IgD-negative memory B cell (primary cell): ENCODE measurements around the gene ZNF70. TPM values are rescaled to one million over a fixed set of nuclear protein-coding genes. Genes with fewer than 3 reads are reported as not detected.

ENCODE experiments used
- H3K27ac Mint-ChIP-seq, 3 donors: one replicate each; pipeline ENCODE4 v1.8.0; 2020 to 2022; ENCODE audit warnings: mild to moderate bottlenecking in 3 of 3, mixed read lengths in 3 of 3, moderate library complexity in 1 of 3
- H3K27me3 Mint-ChIP-seq: one replicate; pipeline ENCODE4 v1.8.0; 2021; ENCODE audit warnings: mixed read lengths
- H3K36me3 Mint-ChIP-seq: one replicate; pipeline ENCODE4 v1.8.0; 2020; ENCODE audit warnings: mild to moderate bottlenecking, mixed read lengths
- H3K4me1 Mint-ChIP-seq, 3 donors: one replicate each; pipeline ENCODE4 v1.8.0; 2020 to 2022; ENCODE audit warnings: mixed read lengths in 3 of 3, mild to moderate bottlenecking in 1 of 3
- H3K4me3 Mint-ChIP-seq, 4 donors: one replicate each; pipeline ENCODE4 v1.8.0; 2020 to 2022; ENCODE audit warnings: mild to moderate bottlenecking in 4 of 4, mixed read lengths in 4 of 4, moderate library complexity in 3 of 4
- H3K9me3 Mint-ChIP-seq, 3 donors: one replicate each; pipeline ENCODE4 v1.8.0; 2020 to 2021; ENCODE audit warnings: mixed read lengths in 3 of 3, mild to moderate bottlenecking in 1 of 3
- polyA plus RNA-seq: library from polyadenylated mRNA; unstranded; fragments of 300-500 nt; fragmentation: Illumina TruSeq; gene quantifications from one replicate; pipeline ENCODE4 v1.2.3, GENCODE V29; 2021

ZNF70 gene
- polyA plus RNA-seq, 1 donor from 2014 or later: 0.20 TPM

GRCh38 chr22:23783265-23784150, 32.6 kb upstream of the ZNF70 start:
- peak overlapping the region in 1 of 3 donors; percentile 16 for H3K27ac Mint-ChIP-seq
- no peaks in the 10 kb centered on the region for H3K9me3 Mint-ChIP-seq
- no peaks in the 10 kb centered on the region for H3K27me3 Mint-ChIP-seq
- H3K4me1 Mint-ChIP-seq: peaks cover 13 to 16% (median 15%) of the 10 kb centered on the region in 3 donors
- H3K36me3 Mint-ChIP-seq: no peaks in the 10 kb centered on the region
- no peak overlapping the region for H3K4me3 Mint-ChIP-seq

- Mint-ChIP-seq H3K9me3 (no peaks in the 10 kb centered on the region), H3K27me3 (no peaks in the 10 kb centered on the region), H3K36me3 (no peaks in the 10 kb centered on the region), H3K4me1 (peaks cover 9 to 10% (median 9%) of the 10 kb centered on the region in 3 donors), H3K27ac (peak overlapping the region in 1 of 3 donors; percentile 13), H3K4me3 (no peak overlapping the region)
These were observed 31.8 kb upstream of the ZNF70 start for GRCh38 chr22:23782703-23783102.

DNA sequence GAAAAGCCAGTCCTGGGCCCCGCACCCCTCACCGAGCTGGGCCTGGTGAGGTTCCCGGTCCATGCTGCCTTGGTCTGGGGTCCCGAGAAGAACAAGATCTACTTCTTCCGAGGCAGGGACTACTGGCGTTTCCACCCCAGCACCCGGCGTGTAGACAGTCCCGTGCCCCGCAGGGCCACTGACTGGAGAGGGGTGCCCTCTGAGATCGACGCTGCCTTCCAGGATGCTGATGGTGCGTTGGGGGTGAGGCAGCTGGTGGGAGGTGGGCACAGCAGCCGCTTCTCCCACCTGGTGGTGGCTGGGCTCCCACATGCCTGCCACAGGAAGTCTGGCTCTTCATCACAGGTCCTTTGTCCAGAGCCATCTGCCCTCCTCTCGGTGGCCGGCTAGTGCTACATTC, 31.3 kb upstream of the ZNF70 start:
- H3K9me3 Mint-ChIP-seq: no peaks in the 10 kb centered on the region
- H3K4me3 Mint-ChIP-seq: no peak overlapping the region
- H3K27me3 Mint-ChIP-seq: no peaks in the 10 kb centered on the region
- no peak overlapping the region for H3K27ac Mint-ChIP-seq
- peaks cover 4 to 6% (median 6%) of the 10 kb centered on the region in 3 donors for H3K4me1 Mint-ChIP-seq
- no peaks in the 10 kb centered on the region for H3K36me3 Mint-ChIP-seq

DNA sequence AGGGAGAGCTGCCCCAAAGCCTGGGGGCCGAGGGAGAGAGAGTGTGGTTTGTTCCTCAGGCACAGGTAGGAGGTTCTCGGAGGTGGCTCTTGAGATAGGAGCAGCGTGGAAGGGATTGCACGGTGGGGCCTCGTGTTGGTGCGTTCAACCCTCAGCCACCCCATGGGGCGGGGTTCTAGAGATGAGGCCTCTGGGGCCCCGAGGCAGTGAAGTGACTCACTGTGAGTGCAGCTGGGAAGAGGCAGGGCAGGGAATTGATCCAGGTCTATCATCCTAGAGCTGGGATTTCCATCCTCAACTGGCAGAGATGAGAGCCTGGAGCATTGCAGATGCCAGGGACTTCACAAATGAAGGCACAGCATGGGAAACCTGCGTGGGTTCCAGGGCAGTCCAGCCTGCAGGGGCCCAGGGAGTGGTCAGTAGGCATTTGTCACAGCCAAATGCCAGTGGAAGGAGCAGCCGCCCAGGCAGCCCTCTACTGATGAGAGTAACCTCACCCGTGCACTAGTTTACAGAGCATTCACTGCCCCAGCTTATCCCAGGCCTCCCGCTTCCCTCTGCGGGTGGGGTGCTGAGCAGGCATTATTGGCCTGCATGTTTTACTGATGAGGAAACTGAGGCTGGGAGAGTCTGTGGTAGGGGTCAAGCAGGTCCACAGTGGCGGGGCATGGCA, 30.7 kb upstream of the ZNF70 start:
- peak overlapping the region in 1 of 3 donors; percentile 48 for H3K27ac Mint-ChIP-seq
- no peaks in the 10 kb centered on the region for H3K9me3 Mint-ChIP-seq
- no peaks in the 10 kb centered on the region for H3K36me3 Mint-ChIP-seq
- H3K27me3 Mint-ChIP-seq: no peaks in the 10 kb centered on the region
- H3K4me1 Mint-ChIP-seq: peaks cover 4 to 6% (median 6%) of the 10 kb centered on the region in 3 donors
- no peak overlapping the region for H3K4me3 Mint-ChIP-seq

DNA sequence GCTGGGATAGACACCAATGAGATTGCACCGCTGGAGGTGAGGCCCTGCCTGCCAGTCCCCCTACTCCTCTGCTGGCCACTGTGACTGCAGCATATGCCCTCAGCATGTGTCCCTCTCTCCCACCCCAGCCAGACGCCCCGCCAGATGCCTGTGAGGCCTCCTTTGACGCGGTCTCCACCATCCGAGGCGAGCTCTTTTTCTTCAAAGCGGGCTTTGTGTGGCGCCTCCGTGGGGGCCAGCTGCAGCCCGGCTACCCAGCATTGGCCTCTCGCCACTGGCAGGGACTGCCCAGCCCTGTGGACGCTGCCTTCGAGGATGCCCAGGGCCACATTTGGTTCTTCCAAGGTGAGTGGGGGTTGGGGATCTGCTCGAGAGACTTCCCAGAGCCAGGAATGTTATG, 30.2 kb upstream of the ZNF70 start:
- H3K36me3 Mint-ChIP-seq: no peaks in the 10 kb centered on the region
- H3K9me3 Mint-ChIP-seq: no peaks in the 10 kb centered on the region
- no peaks in the 10 kb centered on the region for H3K27me3 Mint-ChIP-seq
- H3K4me3 Mint-ChIP-seq: peak overlapping the region in 1 of 4 donors; percentile 38
- H3K27ac Mint-ChIP-seq: peak overlapping the region in 1 of 3 donors; percentile 48
- H3K4me1 Mint-ChIP-seq: peaks cover 0 to 1% (median 0%) of the 10 kb centered on the region in 3 donors

DNA sequence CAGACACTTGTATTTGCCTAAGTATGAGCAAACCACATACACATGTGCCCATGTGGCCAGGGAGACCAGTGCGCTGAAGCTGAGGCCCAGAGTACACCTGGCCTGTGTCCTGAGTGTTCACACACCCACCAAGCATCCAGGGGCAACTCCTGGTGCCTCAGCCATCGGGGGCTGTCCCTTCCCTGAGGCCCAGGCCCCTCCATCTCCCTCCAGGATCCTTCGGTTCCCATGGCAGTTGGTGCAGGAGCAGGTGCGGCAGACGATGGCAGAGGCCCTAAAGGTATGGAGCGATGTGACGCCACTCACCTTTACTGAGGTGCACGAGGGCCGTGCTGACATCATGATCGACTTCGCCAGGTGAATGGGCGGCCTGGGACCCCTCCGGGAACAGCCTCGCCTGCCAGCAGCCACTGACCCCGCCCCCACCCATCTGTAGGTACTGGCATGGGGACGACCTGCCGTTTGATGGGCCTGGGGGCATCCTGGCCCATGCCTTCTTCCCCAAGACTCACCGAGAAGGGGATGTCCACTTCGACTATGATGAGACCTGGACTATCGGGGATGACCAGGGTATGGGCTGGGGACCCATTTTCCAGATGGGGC, 29.3 kb upstream of the ZNF70 start:
- Mint-ChIP-seq H3K27me3 (no peaks in the 10 kb centered on the region), H3K4me3 (no peak overlapping the region), H3K36me3 (no peaks in the 10 kb centered on the region), H3K27ac (peak overlapping the region in 1 of 3 donors; percentile 48), H3K4me1 (peaks cover 0 to 1% (median 0%) of the 10 kb centered on the region in 3 donors), H3K9me3 (no peaks in the 10 kb centered on the region)

DNA sequence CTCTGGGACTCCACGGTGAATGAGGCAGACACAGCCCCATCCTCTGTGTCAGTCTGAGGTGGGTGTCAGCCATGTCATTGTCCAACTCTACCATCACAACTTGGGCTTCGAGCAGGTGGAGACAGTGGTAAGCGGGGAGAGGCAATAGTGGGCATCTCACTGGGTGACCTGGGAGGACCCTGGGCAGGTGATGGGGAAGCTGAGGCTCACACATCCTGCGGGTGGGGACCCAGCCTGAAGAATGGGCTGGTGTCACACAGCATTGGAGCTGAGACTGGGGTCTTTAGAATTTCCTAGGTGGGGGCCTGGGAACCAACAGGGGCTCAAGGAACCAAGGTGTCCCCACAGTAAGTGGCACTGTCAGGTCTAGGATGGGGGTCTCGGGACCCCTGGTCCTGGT, 28.8 kb upstream of the ZNF70 start:
- peaks cover 0 to 1% (median 0%) of the 10 kb centered on the region in 3 donors for H3K4me1 Mint-ChIP-seq
- no peaks in the 10 kb centered on the region for H3K36me3 Mint-ChIP-seq
- peak overlapping the region in 1 of 4 donors; percentile 66 for H3K4me3 Mint-ChIP-seq
- no peaks in the 10 kb centered on the region for H3K27me3 Mint-ChIP-seq
- H3K9me3 Mint-ChIP-seq: no peaks in the 10 kb centered on the region
- no peak overlapping the region for H3K27ac Mint-ChIP-seq

GRCh38 chr22:23779083-23779482, 28.2 kb upstream of the ZNF70 start:
- Mint-ChIP-seq H3K4me3 (no peak overlapping the region), H3K36me3 (no peaks in the 10 kb centered on the region), H3K27ac (no peak overlapping the region), H3K27me3 (no peaks in the 10 kb centered on the region), H3K4me1 (peaks cover 0 to 1% (median 0%) of the 10 kb centered on the region in 3 donors), H3K9me3 (no peaks in the 10 kb centered on the region)

DNA sequence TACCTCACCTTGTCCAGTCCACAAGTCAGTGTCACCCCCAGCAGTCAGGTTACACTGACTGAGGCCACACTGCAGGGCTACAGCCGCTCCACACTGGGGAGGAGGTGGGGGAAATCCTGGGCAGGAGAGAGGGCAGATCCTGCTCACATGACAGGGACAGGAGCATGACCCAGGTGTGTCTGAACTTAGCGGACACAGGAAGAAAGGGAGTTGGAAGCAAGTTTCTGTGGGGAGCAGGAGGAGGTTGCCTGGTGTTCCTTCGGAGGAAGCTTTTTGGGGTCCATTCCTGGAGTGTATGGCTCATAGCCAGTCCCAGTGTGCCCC, 27.6 kb upstream of the ZNF70 start:
- H3K36me3 Mint-ChIP-seq: no peaks in the 10 kb centered on the region
- no peak overlapping the region for H3K4me3 Mint-ChIP-seq
- H3K4me1 Mint-ChIP-seq: peaks cover 0 to 1% (median 0%) of the 10 kb centered on the region in 3 donors
- H3K9me3 Mint-ChIP-seq: no peaks in the 10 kb centered on the region
- no peak overlapping the region for H3K27ac Mint-ChIP-seq
- H3K27me3 Mint-ChIP-seq: no peaks in the 10 kb centered on the region

- Mint-ChIP-seq H3K27me3 (no peaks in the 10 kb centered on the region), H3K27ac (no peak overlapping the region), H3K4me1 (peaks cover 5 to 6% (median 6%) of the 10 kb centered on the region in 3 donors), H3K4me3 (no peak overlapping the region), H3K36me3 (no peaks in the 10 kb centered on the region), H3K9me3 (no peaks in the 10 kb centered on the region)
These were observed 27.1 kb upstream of the ZNF70 start for GRCh38 chr22:23777776-23778576.

DNA sequence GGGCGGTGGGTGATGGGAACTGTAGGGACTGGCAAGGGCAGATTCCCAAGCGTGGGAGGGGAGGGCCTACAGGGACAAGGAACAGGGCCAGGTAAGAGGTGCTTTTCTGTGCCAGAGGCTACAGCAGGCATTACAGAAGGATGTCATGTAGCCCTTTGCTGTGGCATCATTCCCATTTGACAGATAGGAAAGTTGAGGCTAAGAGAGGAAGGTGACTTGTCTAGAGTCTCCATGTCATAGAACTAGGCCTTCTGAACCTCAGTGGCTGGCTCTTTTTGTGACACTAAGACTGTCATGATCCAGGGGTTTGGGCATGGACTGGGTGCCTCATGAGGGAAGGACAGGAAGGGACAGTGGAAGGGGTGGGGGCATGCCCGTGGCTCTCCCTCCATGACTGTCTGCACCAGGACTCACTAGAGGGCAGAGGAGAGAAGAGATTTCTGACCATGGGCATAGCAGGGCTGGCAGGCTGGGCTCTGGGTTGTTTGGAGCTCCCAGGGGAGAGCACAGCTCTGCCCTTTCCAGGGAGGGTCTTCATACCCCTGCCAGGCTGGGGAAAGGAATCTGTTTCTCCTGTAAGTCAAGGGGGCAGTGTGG, 25.0 kb upstream of the ZNF70 start:
- no peaks in the 10 kb centered on the region for H3K9me3 Mint-ChIP-seq
- H3K4me1 Mint-ChIP-seq: peaks cover 9 to 14% (median 10%) of the 10 kb centered on the region in 3 donors
- H3K27me3 Mint-ChIP-seq: no peaks in the 10 kb centered on the region
- peak overlapping the region; percentile 1 to 73 (median 34) for H3K27ac Mint-ChIP-seq
- no peaks in the 10 kb centered on the region for H3K36me3 Mint-ChIP-seq
- H3K4me3 Mint-ChIP-seq: peak overlapping the region in 1 of 4 donors; percentile 6

DNA sequence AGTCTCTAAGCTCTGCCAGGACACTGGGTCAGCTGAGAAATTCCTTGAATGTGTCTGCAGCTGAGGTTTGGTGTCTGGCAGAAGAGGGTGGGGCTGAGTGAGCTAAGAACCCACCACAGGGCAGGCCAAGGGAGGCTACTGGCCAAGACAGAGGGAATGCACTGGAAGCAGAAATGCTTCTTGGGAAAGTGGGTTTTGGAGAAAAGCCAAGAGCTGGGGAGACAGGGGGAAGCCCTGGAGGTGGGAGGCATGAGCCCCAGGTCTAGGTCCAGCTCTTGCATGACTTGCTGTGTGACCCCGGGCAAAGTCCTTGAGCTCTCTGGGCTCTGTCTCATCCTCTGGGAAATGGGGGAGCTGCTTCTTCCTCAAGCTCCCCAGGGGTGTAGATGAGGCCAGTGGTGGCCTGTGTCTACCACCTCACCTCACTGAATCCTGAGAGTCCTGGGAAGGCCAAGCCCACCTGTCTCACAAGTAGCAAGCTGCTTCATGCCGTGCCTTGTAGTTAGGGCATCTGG, 24.1 kb upstream of the ZNF70 start:
- H3K36me3 Mint-ChIP-seq: no peaks in the 10 kb centered on the region
- peak overlapping the region in 1 of 3 donors; percentile 64 for H3K27ac Mint-ChIP-seq
- no peaks in the 10 kb centered on the region for H3K27me3 Mint-ChIP-seq
- no peaks in the 10 kb centered on the region for H3K9me3 Mint-ChIP-seq
- H3K4me3 Mint-ChIP-seq: peak overlapping the region in 2 of 4 donors; percentile 32 to 74
- H3K4me1 Mint-ChIP-seq: peaks cover 11 to 14% (median 12%) of the 10 kb centered on the region in 3 donors

- peak overlapping the region in 2 of 4 donors; percentile 74 to 79 for H3K4me3 Mint-ChIP-seq
- H3K27ac Mint-ChIP-seq: peak overlapping the region in 2 of 3 donors; percentile 63 to 64
- no peaks in the 10 kb centered on the region for H3K36me3 Mint-ChIP-seq
These were observed 23.4 kb upstream of the ZNF70 start for GRCh38 chr22:23774114-23774921.

More at GRCh38 chr22:23774114-23774921, 23.4 kb upstream of the ZNF70 start:
- H3K27me3 Mint-ChIP-seq: no peaks in the 10 kb centered on the region
- no peaks in the 10 kb centered on the region for H3K9me3 Mint-ChIP-seq
- H3K4me1 Mint-ChIP-seq: peaks cover 13 to 17% (median 14%) of the 10 kb centered on the region in 3 donors
